A549 (cell line): ENCODE results near the gene TAS2R60.

Experiments used
- BHLHE40 ChIP-seq: IDR thresholded peaks from 2 replicates; pipeline ENCODE4 v1.6.1; 2012; ENCODE audit warnings: low read depth, low read length, inconsistent platforms
- CEBPB ChIP-seq, 2 experiments: fragments of >200 bp in 1 of 2; sonication (Bioruptor Twin) in 1 of 2; formaldehyde crosslinking in 1 of 2; IDR thresholded peaks; 2 replicates each; pipeline ENCODE4 v1.6.1; 2012 to 2016
- EP300 ChIP-seq, 2 experiments: fragments of >200 bp; sonication (Bioruptor Twin); formaldehyde crosslinking; IDR thresholded peaks; 2 replicates in 1 of 2; 3 replicates in 1 of 2; pipeline ENCODE4 v1.6.1; 2016 to 2017
- ESRRA ChIP-seq: fragments of 150-350 bp; IDR thresholded peaks from 2 replicates; pipeline ENCODE4 v1.6.1; 2014; ENCODE audit warnings: mild to moderate bottlenecking, low read length, borderline replicate concordance
- HOXB5 ChIP-seq: fragments of 250-450 bp; sonication (Bioruptor Pico); IDR thresholded peaks from 2 replicates; pipeline ENCODE4 v1.5.0; 2020; ENCODE audit warnings: mild to moderate bottlenecking, moderate library complexity
- MYC ChIP-seq: IDR thresholded peaks from 2 replicates; pipeline ENCODE4 v1.6.1; 2012; ENCODE audit warnings: mild to moderate bottlenecking, inconsistent platforms, low read length, improper control_type of control experiment, borderline replicate concordance
- POLR2A ChIP-seq: IDR thresholded peaks from 2 replicates; pipeline ENCODE4 v1.6.1; 2012; ENCODE audit warnings: mild to moderate bottlenecking, low read length
- RAD21 ChIP-seq, 2 experiments: fragments of >200 bp in 1 of 2; sonication (Bioruptor Twin) in 1 of 2; formaldehyde crosslinking in 1 of 2; IDR thresholded peaks in 1 of 2; conservative IDR thresholded peaks in 1 of 2; 2 replicates in 1 of 2; 3 replicates in 1 of 2; pipeline ENCODE4 v1.6.1; 2012 to 2018; ENCODE audit warnings: inconsistent platforms in 1 of 2
- SMC3 ChIP-seq: fragments of >200 bp; sonication (Bioruptor Twin); formaldehyde crosslinking; IDR thresholded peaks from 3 replicates; pipeline ENCODE4 v1.6.1; 2018; ENCODE audit warnings: inconsistent platforms
- USF2 ChIP-seq: fragments of 450-650 bp; IDR thresholded peaks from 2 replicates; pipeline ENCODE4 v1.6.1; 2014; ENCODE audit warnings: antibody characterized with exemption
- ZFP36 ChIP-seq: fragments of 450-650 bp; IDR thresholded peaks from 2 replicates; pipeline ENCODE4 v1.6.1; 2014; ENCODE audit warnings: borderline replicate concordance; ENCODE audit not compliant: partially characterized antibody
- TF ChIP-seq, protein P1 (sequence below): fragments of >200 bp; sonication (Bioruptor Twin); formaldehyde crosslinking; IDR thresholded peaks from 3 replicates; pipeline ENCODE4 v1.5.1; 2016
- TF ChIP-seq, protein P2 (sequence below): IDR thresholded peaks from 2 replicates; pipeline ENCODE4 v1.6.1; 2012; ENCODE audit warnings: low read depth, borderline replicate concordance

DNA sequence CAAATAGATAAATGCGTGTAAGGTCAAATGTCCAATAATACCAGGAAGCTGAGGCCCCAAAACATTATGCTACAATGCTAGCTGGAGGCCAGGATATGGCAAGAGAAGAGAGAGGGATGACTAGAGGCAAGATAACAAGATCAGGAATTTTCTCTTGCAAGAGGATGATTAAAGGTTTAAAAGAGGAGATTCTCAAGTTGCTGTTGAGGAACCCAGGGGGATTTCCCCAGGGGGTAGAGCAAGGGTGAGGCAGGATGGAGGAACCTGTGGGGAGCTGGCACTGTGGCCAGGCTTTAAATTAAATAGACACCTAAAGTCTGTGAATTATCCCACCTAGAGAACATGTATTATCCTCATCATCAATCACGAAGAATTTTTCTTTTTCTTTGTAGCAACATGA is 3.4 kb upstream of the TAS2R60 start:
- TF ChIP-seq BHLHE40 (no peak), USF2 (no peak), POLR2A (no peak), SMC3 (no peak), MYC (no peak), EP300 (IDR thresholded peaks at IDR 0.05) (no peak), ESRRA (no peak), RAD21 (conservative IDR thresholded peaks at IDR 0.05 in 1 of 2, IDR thresholded peaks at IDR 0.05 in 1 of 2) (no peak), ZFP36 (no peak), HOXB5 (no peak), CEBPB (IDR thresholded peaks at IDR 0.05) (no peak)
- TF ChIP-seq, protein P1, sequence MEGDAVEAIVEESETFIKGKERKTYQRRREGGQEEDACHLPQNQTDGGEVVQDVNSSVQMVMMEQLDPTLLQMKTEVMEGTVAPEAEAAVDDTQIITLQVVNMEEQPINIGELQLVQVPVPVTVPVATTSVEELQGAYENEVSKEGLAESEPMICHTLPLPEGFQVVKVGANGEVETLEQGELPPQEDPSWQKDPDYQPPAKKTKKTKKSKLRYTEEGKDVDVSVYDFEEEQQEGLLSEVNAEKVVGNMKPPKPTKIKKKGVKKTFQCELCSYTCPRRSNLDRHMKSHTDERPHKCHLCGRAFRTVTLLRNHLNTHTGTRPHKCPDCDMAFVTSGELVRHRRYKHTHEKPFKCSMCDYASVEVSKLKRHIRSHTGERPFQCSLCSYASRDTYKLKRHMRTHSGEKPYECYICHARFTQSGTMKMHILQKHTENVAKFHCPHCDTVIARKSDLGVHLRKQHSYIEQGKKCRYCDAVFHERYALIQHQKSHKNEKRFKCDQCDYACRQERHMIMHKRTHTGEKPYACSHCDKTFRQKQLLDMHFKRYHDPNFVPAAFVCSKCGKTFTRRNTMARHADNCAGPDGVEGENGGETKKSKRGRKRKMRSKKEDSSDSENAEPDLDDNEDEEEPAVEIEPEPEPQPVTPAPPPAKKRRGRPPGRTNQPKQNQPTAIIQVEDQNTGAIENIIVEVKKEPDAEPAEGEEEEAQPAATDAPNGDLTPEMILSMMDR, result no peak
- TF ChIP-seq, protein P2, sequence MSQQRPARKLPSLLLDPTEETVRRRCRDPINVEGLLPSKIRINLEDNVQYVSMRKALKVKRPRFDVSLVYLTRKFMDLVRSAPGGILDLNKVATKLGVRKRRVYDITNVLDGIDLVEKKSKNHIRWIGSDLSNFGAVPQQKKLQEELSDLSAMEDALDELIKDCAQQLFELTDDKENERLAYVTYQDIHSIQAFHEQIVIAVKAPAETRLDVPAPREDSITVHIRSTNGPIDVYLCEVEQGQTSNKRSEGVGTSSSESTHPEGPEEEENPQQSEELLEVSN, result no peak
